AG09319 (cell line): ENCODE data around the gene GABRB1.

Experiments used
- DNase-seq: peaks from one replicate; pipeline ENCODE4 v3.0.0-alpha.2; 2010; ENCODE audit warnings: low read depth; ENCODE audit errors: extremely low read depth
- TF ChIP-seq, protein P1 (sequence below): IDR thresholded peaks from 2 replicates; pipeline ENCODE4 v1.5.1; 2011; ENCODE audit warnings: low read depth, mild to moderate bottlenecking, inconsistent platforms, low read length, moderate library complexity

GABRB1 gene

GRCh38 chr4:47418147-47418546, 386.8 kb downstream of the GABRB1 start:
- TF ChIP-seq, protein P1, sequence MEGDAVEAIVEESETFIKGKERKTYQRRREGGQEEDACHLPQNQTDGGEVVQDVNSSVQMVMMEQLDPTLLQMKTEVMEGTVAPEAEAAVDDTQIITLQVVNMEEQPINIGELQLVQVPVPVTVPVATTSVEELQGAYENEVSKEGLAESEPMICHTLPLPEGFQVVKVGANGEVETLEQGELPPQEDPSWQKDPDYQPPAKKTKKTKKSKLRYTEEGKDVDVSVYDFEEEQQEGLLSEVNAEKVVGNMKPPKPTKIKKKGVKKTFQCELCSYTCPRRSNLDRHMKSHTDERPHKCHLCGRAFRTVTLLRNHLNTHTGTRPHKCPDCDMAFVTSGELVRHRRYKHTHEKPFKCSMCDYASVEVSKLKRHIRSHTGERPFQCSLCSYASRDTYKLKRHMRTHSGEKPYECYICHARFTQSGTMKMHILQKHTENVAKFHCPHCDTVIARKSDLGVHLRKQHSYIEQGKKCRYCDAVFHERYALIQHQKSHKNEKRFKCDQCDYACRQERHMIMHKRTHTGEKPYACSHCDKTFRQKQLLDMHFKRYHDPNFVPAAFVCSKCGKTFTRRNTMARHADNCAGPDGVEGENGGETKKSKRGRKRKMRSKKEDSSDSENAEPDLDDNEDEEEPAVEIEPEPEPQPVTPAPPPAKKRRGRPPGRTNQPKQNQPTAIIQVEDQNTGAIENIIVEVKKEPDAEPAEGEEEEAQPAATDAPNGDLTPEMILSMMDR = no peak
- no peak for DNase-seq

DNA sequence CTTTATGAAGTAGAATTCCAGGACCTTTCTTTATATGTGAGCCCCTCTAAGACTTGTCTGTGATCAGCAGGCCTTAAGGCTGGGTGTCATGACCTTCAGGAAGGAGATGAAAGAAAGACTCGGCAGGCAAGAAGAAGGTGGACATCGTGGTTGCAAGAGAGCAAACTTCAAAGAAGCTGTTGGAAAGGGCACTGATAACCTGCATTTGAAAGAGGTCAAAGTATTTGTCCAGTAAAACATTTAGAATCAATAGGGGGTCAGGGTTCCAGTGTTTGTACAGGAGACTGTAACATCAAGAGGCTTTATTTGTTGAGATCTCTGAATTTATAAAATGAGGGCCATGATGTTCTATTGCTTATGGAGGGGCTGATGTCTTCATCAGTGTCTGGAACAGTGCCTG, 387.9 kb downstream of the GABRB1 start:
- TF ChIP-seq, protein P1 = no peak
- no peak for DNase-seq

DNA sequence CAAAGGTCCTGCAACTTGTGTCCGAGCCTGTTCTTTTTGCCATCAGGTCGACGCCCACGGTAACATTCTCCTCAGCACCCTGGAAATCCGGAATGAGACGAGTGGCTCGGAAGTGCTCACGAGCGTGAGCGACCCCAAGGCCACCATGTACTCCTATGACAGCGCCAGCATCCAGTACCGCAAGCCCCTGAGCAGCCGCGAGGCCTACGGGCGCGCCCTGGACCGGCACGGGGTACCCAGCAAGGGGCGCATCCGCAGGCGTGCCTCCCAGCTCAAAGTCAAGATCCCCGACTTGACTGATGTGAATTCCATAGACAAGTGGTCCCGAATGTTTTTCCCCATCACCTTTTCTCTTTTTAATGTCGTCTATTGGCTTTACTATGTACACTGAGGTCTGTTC, 394.3 kb downstream of the GABRB1 start:
- no peak for DNase-seq
- TF ChIP-seq, protein P1 = no peak

DNA sequence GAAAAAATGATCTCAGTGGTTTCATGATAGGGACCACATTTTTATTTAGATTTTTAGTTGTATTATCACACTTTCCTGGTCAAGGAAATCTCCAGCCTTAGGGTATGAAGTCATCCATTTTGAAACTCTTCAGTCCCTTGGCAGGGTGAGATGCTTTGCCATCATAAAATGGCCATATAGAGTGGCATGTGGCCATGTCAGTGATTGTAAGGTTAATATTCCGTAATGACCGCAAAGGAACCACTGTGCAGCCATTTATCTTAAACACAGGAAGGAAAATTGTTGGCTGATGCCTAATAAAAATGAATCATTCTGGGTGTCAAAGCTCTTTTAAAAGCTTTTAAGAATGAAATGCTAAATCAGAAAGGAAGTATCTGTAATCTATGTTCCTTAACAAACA, 396.6 kb downstream of the GABRB1 start:
- no peak for DNase-seq
- TF ChIP-seq, protein P1 = no peak

DNA sequence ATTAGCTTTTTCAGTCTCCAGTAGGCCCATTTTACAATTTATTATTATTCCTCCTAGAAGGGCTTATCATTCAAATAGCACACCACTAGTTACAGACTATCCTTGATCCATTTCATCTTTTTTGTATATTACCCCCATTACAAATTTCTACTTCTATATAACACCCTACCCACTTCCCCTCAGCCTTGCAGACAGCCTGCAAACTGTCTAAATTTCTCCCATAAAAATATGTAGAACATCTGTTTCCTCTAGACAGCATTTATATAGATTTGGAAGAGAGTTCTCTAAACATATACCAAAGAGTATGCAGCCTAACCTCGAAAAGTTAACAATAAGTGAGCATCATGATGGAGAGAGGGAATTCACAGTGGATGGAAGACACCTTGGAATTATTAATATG, 401.4 kb downstream of the GABRB1 start:
- TF ChIP-seq, protein P1 = no peak
- no peak for DNase-seq

- no peak for DNase-seq
- TF ChIP-seq, protein P1 = no peak
These were observed 403.6 kb downstream of the GABRB1 start for GRCh38 chr4:47434931-47435330.

DNA sequence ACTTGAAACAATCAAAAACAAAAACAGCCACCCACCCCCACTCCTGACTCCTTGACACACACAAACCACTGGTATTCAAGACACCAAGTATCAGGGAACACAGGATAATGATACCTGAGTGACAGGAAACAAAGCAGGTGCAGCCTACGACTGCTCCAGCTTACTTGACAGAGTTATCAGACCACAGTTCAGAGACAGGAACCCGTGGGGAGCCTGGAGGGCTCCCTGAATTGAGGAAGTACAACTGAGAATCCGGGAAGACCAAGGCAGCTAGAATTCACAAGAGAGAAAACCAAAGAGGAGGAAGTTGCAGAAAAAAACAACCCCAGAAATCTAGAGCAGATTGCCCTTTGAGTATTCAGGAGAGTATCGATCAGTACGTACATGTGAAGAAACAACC, 411.6 kb downstream of the GABRB1 start:
- no peak for DNase-seq
- TF ChIP-seq, protein P1 = no peak
